ENCODE measurements around the gene BUB1B. TPM values are rescaled to one million over a fixed set of nuclear protein-coding genes. Genes with fewer than 3 reads are reported as not detected.

BUB1B gene
- total and polyA plus RNA-seq, 3 experiments from 2014 or later = 0.26 to 50.3 (median 44.4) TPM

GRCh38 chr15:40257656-40258450, 97.0 kb downstream of the BUB1B start:
- Mint-ChIP-seq H3K36me3 (peaks cover 0 to 2% (median 0%) of the 10 kb centered on the region in 3 donors), H3K4me1 (peaks cover 13 to 19% (median 17%) of the 10 kb centered on the region in 3 donors), H3K27ac (peak overlapping the region in 3 of 8 donors; percentile 19 to 65 (median 61)), H3K4me3 (no peak overlapping the region), H3K27me3 (peaks cover 10 to 16% of the 10 kb centered on the region in 2 donors), H3K9me3 (no peaks in the 10 kb centered on the region)
- no peak overlapping the region for H3K27ac ChIP-seq (ENCODE audit: low read depth, low read length)
- H3K9me3 ChIP-seq (ENCODE audit: low read length) = no peaks in the 10 kb centered on the region
- DNase-seq = no peak
- CTCF ChIA-PET = interaction anchor here (1.2 to 1.8 kb wide), 3 partner anchors 10 to 153 kb away, joined by 4 to 7 read pairs (median 4); no protein-coding TSS in a partner anchor
- POLR2A ChIA-PET = no interaction called here
- H3K4me3 ChIP-seq (ENCODE audit: low read length) = no peak overlapping the region
- peaks cover 7% of the 10 kb centered on the region for H3K27me3 ChIP-seq (ENCODE audit: insufficient read depth, low read length, poor library complexity, severe bottlenecking)
- H3K4me1 ChIP-seq (ENCODE audit: insufficient read depth, low read length) = peaks cover 7% of the 10 kb centered on the region
- H3K36me3 ChIP-seq (ENCODE audit: insufficient read depth, low read length) = no peaks in the 10 kb centered on the region

- Mint-ChIP-seq H3K36me3 (peaks cover 0 to 2% (median 0%) of the 10 kb centered on the region in 3 donors), H3K9me3 (no peaks in the 10 kb centered on the region), H3K4me1 (peaks cover 9 to 13% (median 13%) of the 10 kb centered on the region in 3 donors), H3K27ac (peak overlapping the region in 1 of 8 donors; percentile 19), H3K4me3 (no peak overlapping the region), H3K27me3 (peaks cover 10 to 12% of the 10 kb centered on the region in 2 donors)
- peaks cover 7% of the 10 kb centered on the region for H3K27me3 ChIP-seq (ENCODE audit: insufficient read depth, low read length, poor library complexity, severe bottlenecking)
- H3K9me3 ChIP-seq (ENCODE audit: low read length) = no peaks in the 10 kb centered on the region
- no peaks in the 10 kb centered on the region for H3K36me3 ChIP-seq (ENCODE audit: insufficient read depth, low read length)
- ChIA-PET CTCF (interaction anchor here (1.3 to 1.8 kb wide), 3 partner anchors 9 to 21 kb away, joined by 3 to 7 read pairs (median 4); no protein-coding TSS in a partner anchor), POLR2A (no interaction called here)
- no peak overlapping the region for H3K27ac ChIP-seq (ENCODE audit: low read depth, low read length)
- DNase-seq = no peak
- H3K4me3 ChIP-seq (ENCODE audit: low read length) = no peak overlapping the region
- H3K4me1 ChIP-seq (ENCODE audit: insufficient read depth, low read length) = peaks cover 7% of the 10 kb centered on the region
Observed at GRCh38 chr15:40258544-40258943, 97.7 kb downstream of the BUB1B start.

DNA sequence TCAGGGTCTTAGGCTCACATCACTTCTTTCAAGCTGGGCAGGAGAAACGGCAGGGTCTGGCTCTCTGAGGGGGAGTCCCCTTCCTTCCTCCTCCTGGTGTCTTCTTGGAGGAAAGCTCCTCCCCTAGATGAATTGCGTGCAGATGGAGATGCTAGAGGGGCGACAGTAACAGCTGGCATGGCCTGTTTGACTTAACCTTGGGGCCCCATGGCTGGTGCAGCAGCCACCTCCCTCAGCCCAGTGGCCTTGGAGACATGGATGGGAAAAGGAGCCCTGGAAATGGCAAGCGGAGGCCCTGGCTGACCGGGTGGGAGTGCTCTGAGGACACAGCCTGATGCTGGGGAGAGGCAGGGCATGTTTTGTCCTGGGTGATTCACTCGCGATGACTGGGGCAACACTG, 98.2 kb downstream of the BUB1B start:
- Mint-ChIP-seq H3K36me3 (no peaks in the 10 kb centered on the region), H3K27ac (peak overlapping the region in 1 of 8 donors; percentile 69), H3K4me3 (no peak overlapping the region), H3K9me3 (no peaks in the 10 kb centered on the region), H3K4me1 (peaks cover 5 to 9% (median 8%) of the 10 kb centered on the region in 3 donors), H3K27me3 (peaks cover 7 to 8% of the 10 kb centered on the region in 2 donors)
- H3K36me3 ChIP-seq (ENCODE audit: insufficient read depth, low read length) = no peaks in the 10 kb centered on the region
- no peak overlapping the region for H3K4me3 ChIP-seq (ENCODE audit: low read length)
- CTCF ChIA-PET = interaction anchor here (1.3 to 1.8 kb wide), 3 partner anchors 9 to 20 kb away, joined by 3 to 7 read pairs (median 4); no protein-coding TSS in a partner anchor
- peaks cover 5% of the 10 kb centered on the region for H3K27me3 ChIP-seq (ENCODE audit: insufficient read depth, low read length, poor library complexity, severe bottlenecking)
- POLR2A ChIA-PET = no interaction called here
- no peak for DNase-seq
- H3K9me3 ChIP-seq (ENCODE audit: low read length) = no peaks in the 10 kb centered on the region
- H3K27ac ChIP-seq (ENCODE audit: low read depth, low read length) = no peak overlapping the region
- peaks cover 7% of the 10 kb centered on the region for H3K4me1 ChIP-seq (ENCODE audit: insufficient read depth, low read length)

DNA sequence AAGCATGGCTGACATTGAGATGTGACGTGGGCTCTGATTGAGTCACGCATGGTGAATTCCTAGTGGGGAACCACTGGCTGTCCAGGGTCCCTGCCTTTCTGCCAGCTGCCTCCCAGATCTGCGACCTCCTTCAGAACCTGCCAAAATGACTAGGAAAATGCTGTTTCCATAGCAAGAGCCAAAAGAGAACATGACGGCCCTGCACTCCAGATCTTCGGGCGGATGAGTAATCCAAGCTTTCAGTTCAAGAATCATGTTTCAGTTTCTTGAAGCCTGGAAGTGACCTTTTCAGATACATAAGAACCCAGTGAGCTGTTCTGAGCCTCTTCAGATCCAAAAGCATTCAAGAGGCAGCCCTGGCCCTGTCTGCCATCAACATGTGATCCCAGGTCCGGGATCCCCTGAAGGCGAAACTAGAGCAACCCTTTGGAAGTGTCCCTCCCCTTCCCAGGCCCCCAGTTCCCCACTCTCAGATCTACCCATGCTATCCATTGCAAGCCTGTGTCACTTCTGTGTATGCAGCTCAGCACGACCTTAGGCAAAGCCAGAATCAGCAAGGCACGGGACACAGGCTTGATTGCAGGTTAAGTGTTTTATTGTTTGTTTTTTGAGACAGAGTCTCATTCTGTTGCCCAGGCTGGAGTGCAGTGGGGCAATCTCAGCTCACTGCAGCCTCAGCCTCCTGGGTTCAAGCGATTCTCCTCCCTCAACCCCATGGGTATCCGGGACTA, 102.3 kb downstream of the BUB1B start:
- Mint-ChIP-seq H3K27ac (peak overlapping the region in 1 of 8 donors; percentile 33), H3K27me3 (no peaks in the 10 kb centered on the region), H3K9me3 (no peaks in the 10 kb centered on the region), H3K36me3 (no peaks in the 10 kb centered on the region), H3K4me1 (no peaks in the 10 kb centered on the region), H3K4me3 (no peak overlapping the region)
- DNase-seq = no peak
- Histone ChIP-seq H3K36me3 (ENCODE audit: insufficient read depth, low read length) (no peaks in the 10 kb centered on the region), H3K4me1 (ENCODE audit: insufficient read depth, low read length) (no peaks in the 10 kb centered on the region), H3K27me3 (ENCODE audit: insufficient read depth, low read length, poor library complexity, severe bottlenecking) (no peaks in the 10 kb centered on the region), H3K9me3 (ENCODE audit: low read length) (no peaks in the 10 kb centered on the region), H3K27ac (ENCODE audit: low read depth, low read length) (no peak overlapping the region), H3K4me3 (ENCODE audit: low read length) (no peak overlapping the region)
- ChIA-PET POLR2A (interaction anchor here (1.2 kb wide), 1 partner anchor 142 kb away, joined by 6 read pairs; no protein-coding TSS in a partner anchor), CTCF (interaction anchor here (1.6 to 5.7 kb wide), 3 partner anchors 11 to 75 kb away, joined by 3 to 38 read pairs (median 4); no protein-coding TSS in a partner anchor)

- Mint-ChIP-seq H3K9me3 (no peaks in the 10 kb centered on the region), H3K27me3 (peaks cover 0 to 1% of the 10 kb centered on the region in 2 donors), H3K36me3 (no peaks in the 10 kb centered on the region), H3K4me1 (no peaks in the 10 kb centered on the region), H3K4me3 (no peak overlapping the region), H3K27ac (no peak overlapping the region)
- H3K9me3 ChIP-seq (ENCODE audit: low read length) = no peaks in the 10 kb centered on the region
- no peaks in the 10 kb centered on the region for H3K36me3 ChIP-seq (ENCODE audit: insufficient read depth, low read length)
- H3K27ac ChIP-seq (ENCODE audit: low read depth, low read length) = no peak overlapping the region
- ChIA-PET CTCF (interaction anchor here (1.6 to 5.7 kb wide), 4 partner anchors 10 to 73 kb away, joined by 3 to 38 read pairs (median 6); no protein-coding TSS in a partner anchor), POLR2A (interaction anchor here (1.2 kb wide), 1 partner anchor 141 kb away, joined by 6 read pairs; no protein-coding TSS in a partner anchor)
- H3K27me3 ChIP-seq (ENCODE audit: insufficient read depth, low read length, poor library complexity, severe bottlenecking) = no peaks in the 10 kb centered on the region
- no peak overlapping the region for H3K4me3 ChIP-seq (ENCODE audit: low read length)
- no peak for DNase-seq
- no peaks in the 10 kb centered on the region for H3K4me1 ChIP-seq (ENCODE audit: insufficient read depth, low read length)
Observed at GRCh38 chr15:40264321-40265153, 103.7 kb downstream of the BUB1B start.

- no peaks in the 10 kb centered on the region for H3K9me3 Mint-ChIP-seq
Observed at GRCh38 chr15:40265355-40265754, 104.5 kb downstream of the BUB1B start.

DNA sequence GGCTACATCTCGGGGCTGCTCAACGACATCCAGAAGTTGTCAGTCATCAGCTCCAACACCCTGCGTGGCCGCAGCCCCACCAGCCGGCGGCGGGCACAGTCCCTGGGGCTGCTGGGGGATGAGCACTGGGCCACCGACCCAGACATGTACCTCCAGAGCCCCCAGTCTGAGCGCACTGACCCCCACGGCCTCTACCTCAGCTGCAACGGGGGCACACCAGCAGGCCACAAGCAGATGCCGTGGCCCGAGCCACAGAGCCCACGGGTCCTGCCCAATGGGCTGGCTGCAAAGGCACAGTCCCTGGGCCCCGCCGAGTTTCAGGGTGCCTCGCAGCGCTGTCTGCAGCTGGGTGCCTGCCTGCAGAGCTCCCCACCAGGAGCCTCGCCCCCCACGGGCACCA, 105.0 kb downstream of the BUB1B start:
- no peaks in the 10 kb centered on the region for H3K4me1 Mint-ChIP-seq
- CTCF ChIA-PET = interaction anchor here (1.1 to 5.7 kb wide), 2 partner anchors 8 to 72 kb away, joined by 4 to 38 read pairs; no protein-coding TSS in a partner anchor
- no peak for DNase-seq
- H3K36me3 ChIP-seq (ENCODE audit: insufficient read depth, low read length) = no peaks in the 10 kb centered on the region
- no peak overlapping the region for H3K4me3 Mint-ChIP-seq
- H3K4me3 ChIP-seq (ENCODE audit: low read length) = no peak overlapping the region
- POLR2A ChIA-PET = no interaction called here
- peaks cover 0 to 1% of the 10 kb centered on the region in 2 donors for H3K27me3 Mint-ChIP-seq
- no peak overlapping the region for H3K27ac ChIP-seq (ENCODE audit: low read depth, low read length)
- H3K9me3 Mint-ChIP-seq = no peaks in the 10 kb centered on the region
- H3K27me3 ChIP-seq (ENCODE audit: insufficient read depth, low read length, poor library complexity, severe bottlenecking) = no peaks in the 10 kb centered on the region
- H3K9me3 ChIP-seq (ENCODE audit: low read length) = no peaks in the 10 kb centered on the region
- H3K27ac Mint-ChIP-seq = no peak overlapping the region
- H3K36me3 Mint-ChIP-seq = no peaks in the 10 kb centered on the region
- no peaks in the 10 kb centered on the region for H3K4me1 ChIP-seq (ENCODE audit: insufficient read depth, low read length)

More at GRCh38 chr15:40265355-40265754, 104.5 kb downstream of the BUB1B start:
- CTCF ChIA-PET = interaction anchor here (1.9 to 5.7 kb wide), 2 partner anchors 9 to 48 kb away, joined by 8 to 38 read pairs; no protein-coding TSS in a partner anchor
- peaks cover 0 to 1% of the 10 kb centered on the region in 2 donors for H3K27me3 Mint-ChIP-seq
- H3K4me3 Mint-ChIP-seq = no peak overlapping the region
- no peak overlapping the region for H3K27ac ChIP-seq (ENCODE audit: low read depth, low read length)
- H3K4me1 Mint-ChIP-seq = no peaks in the 10 kb centered on the region
- H3K4me1 ChIP-seq (ENCODE audit: insufficient read depth, low read length) = no peaks in the 10 kb centered on the region
- POLR2A ChIA-PET = no interaction called here
- no peak overlapping the region for H3K4me3 ChIP-seq (ENCODE audit: low read length)
- H3K9me3 ChIP-seq (ENCODE audit: low read length) = no peaks in the 10 kb centered on the region
- no peaks in the 10 kb centered on the region for H3K36me3 Mint-ChIP-seq
- no peak overlapping the region for H3K27ac Mint-ChIP-seq
- no peak for DNase-seq
- H3K36me3 ChIP-seq (ENCODE audit: insufficient read depth, low read length) = no peaks in the 10 kb centered on the region
- H3K27me3 ChIP-seq (ENCODE audit: insufficient read depth, low read length, poor library complexity, severe bottlenecking) = no peaks in the 10 kb centered on the region

Data from CD8-positive, alpha-beta memory T cell (primary cell).